Small intestine (tissue), 7 donors: ENCODE results near the gene PPP2R5D. TPM values are rescaled to one million over a fixed set of nuclear protein-coding genes. Genes with fewer than 3 reads are reported as not detected.
"Not testable (repeated sequence)": the region's sequence is repeated elsewhere in the genome, so short reads cannot be mapped to it uniquely, and the experiment has no call there.

ENCODE experiments used
- DNase-seq, 2 donors: peaks; one replicate each; pipeline versions ENCODE4 v3.0.0 to v3.0.0-alpha.2; 2013
- FAIRE-seq: peaks from 2 replicates; lab custom pipeline; 2012; peaks lifted over from hg19 to GRCh38; lab: Jason Lieb, UNC
- H3K27ac ChIP-seq, 3 donors: one replicate each; pipeline ENCODE4 v1.5.1; 2013; ENCODE audit warnings: low read length in 2 of 3, mild to moderate bottlenecking in 2 of 3, control low read depth in 1 of 3, inconsistent platforms in 1 of 3, low read depth in 1 of 3, moderate library complexity in 1 of 3
- H3K27me3 ChIP-seq, 3 donors: one replicate each; pipeline ENCODE4 v1.6.1; 2013; ENCODE audit warnings: low read length in 3 of 3, inconsistent platforms in 1 of 3; ENCODE audit not compliant: control insufficient read depth in 3 of 3, insufficient read depth in 3 of 3
- H3K36me3 ChIP-seq, 3 donors: one replicate each; pipeline ENCODE4 v1.6.1; 2013; ENCODE audit warnings: low read length in 3 of 3, inconsistent platforms in 1 of 3, low read depth in 1 of 3, mild to moderate bottlenecking in 1 of 3, moderate library complexity in 1 of 3; ENCODE audit not compliant: control insufficient read depth in 3 of 3, insufficient read depth in 2 of 3
- H3K4me1 ChIP-seq, 3 donors: one replicate each; pipeline ENCODE4 v1.6.1; 2013; ENCODE audit warnings: low read length in 2 of 3, inconsistent platforms in 1 of 3, low read depth in 1 of 3, mild to moderate bottlenecking in 1 of 3, moderate library complexity in 1 of 3; ENCODE audit not compliant: control insufficient read depth in 3 of 3, insufficient read depth in 2 of 3
- H3K4me3 ChIP-seq, 3 donors: one replicate each; pipeline ENCODE4 v1.5.1; 2013; ENCODE audit warnings: low read length in 3 of 3, control low read depth in 1 of 3, inconsistent platforms in 1 of 3, low read depth in 1 of 3, mild to moderate bottlenecking in 1 of 3, moderate library complexity in 1 of 3
- H3K9me3 ChIP-seq, 2 donors: one replicate each; pipeline ENCODE4 v1.6.1; 2013; ENCODE audit warnings: low read depth in 1 of 2, low read length in 1 of 2; ENCODE audit not compliant: control insufficient read depth in 2 of 2, insufficient read depth in 1 of 2
- WGBS, 3 donors: extraction: QIAGEN DNeasy Blood & Tissue Kit; methylation state at CpG; one replicate each; pipeline ENCODE4 v1.1.7; 2013; 5-methylcytosine and 5-hydroxymethylcytosine counted together
- polyA plus RNA-seq, 4 donors: library from polyadenylated mRNA; stranded (reverse) in 3 of 4; unstranded in 1 of 4; fragments of 200-250 nt in 3 of 4; fragments of 120-200 nt in 1 of 4; gene quantifications; one replicate each; pipeline versions ENCODE4 v1.2.1 to v1.2.3, GENCODE V29; 2013
- donor health status: healthy with polysubstance abuse.
- donor health status: control.
- donor health status: control.
- donor health status: Bipolar disorder and iron deficiency.
- donor health status: healthy.

The PPP2R5D gene
- polyA plus RNA-seq, 4 donors: 44.2 to 96.8 (median 58.1) TPM

- 43 to 75% (median 56%) methylated on average over 4 of the region's 4 CpGs for WGBS, 3 donors
- H3K9me3 ChIP-seq: no peaks in the 10 kb centered on the region
- H3K27me3 ChIP-seq: no peaks in the 10 kb centered on the region
- DNase-seq (peak; percentile 37 to 73), FAIRE-seq (no peak)
- H3K27ac ChIP-seq: peak overlapping the region in 1 of 3 donors; percentile 29
- H3K4me3 ChIP-seq: no peak overlapping the region
- H3K4me1 ChIP-seq: peaks cover 0 to 10% (median 0%) of the 10 kb centered on the region in 3 donors
- H3K36me3 ChIP-seq: peaks cover 2 to 83% (median 7%) of the 10 kb centered on the region in 3 donors
Observed at GRCh38 chr6:42939810-42940167, 44.6 kb upstream of the PPP2R5D start.

GRCh38 chr6:42940493-42941045 lies 43.8 kb upstream of the PPP2R5D start:
- no peak overlapping the region for H3K4me3 ChIP-seq
- DNase-seq (no peak), FAIRE-seq (no peak)
- peaks cover 0 to 10% (median 0%) of the 10 kb centered on the region in 3 donors for H3K4me1 ChIP-seq
- H3K36me3 ChIP-seq: peaks cover 2 to 80% (median 7%) of the 10 kb centered on the region in 3 donors
- no peak overlapping the region for H3K27ac ChIP-seq
- 95 to 97% (median 97%) methylated on average over 6 of the region's 6 CpGs for WGBS, 3 donors
- no peaks in the 10 kb centered on the region for H3K9me3 ChIP-seq
- no peaks in the 10 kb centered on the region for H3K27me3 ChIP-seq

- not testable (repeated sequence) for FAIRE-seq, H3K27me3 ChIP-seq, DNase-seq, H3K4me3 ChIP-seq, H3K9me3 ChIP-seq, H3K27ac ChIP-seq
- Histone ChIP-seq H3K4me1 (peaks cover 0 to 10% (median 0%) of the 10 kb centered on the region in 3 donors), H3K36me3 (peaks cover 2 to 74% (median 7%) of the 10 kb centered on the region in 3 donors)
- WGBS, 3 donors: 96 to 97% (median 97%) methylated on average over 5 of the region's 5 CpGs
Observed at GRCh38 chr6:42941356-42941755, 43.0 kb upstream of the PPP2R5D start.

- Histone ChIP-seq H3K36me3 (peaks cover 0 to 64% (median 7%) of the 10 kb centered on the region in 3 donors), H3K9me3 (no peaks in the 10 kb centered on the region), H3K27ac (no peak overlapping the region), H3K27me3 (no peaks in the 10 kb centered on the region), H3K4me3 (no peak overlapping the region), H3K4me1 (peaks cover 0 to 10% (median 0%) of the 10 kb centered on the region in 3 donors)
- FAIRE-seq: no peak
- DNase-seq: no peak
- WGBS, 3 donors: 84 to 90% (median 84%) methylated on average over 7 of the region's 7 CpGs
Observed at GRCh38 chr6:42942444-42942843, 41.9 kb upstream of the PPP2R5D start.

- H3K27me3 ChIP-seq: no peaks in the 10 kb centered on the region
- no peaks in the 10 kb centered on the region for H3K4me1 ChIP-seq
- H3K9me3 ChIP-seq: no peaks in the 10 kb centered on the region
- peaks cover 0 to 12% (median 2%) of the 10 kb centered on the region in 3 donors for H3K36me3 ChIP-seq
- H3K4me3 ChIP-seq: no peak overlapping the region
- FAIRE-seq: no peak
- H3K27ac ChIP-seq: no peak overlapping the region
- no peak for DNase-seq
Observed at GRCh38 chr6:42947950-42948349, 36.4 kb upstream of the PPP2R5D start.

- Histone ChIP-seq H3K9me3 (no peaks in the 10 kb centered on the region), H3K36me3 (no peaks in the 10 kb centered on the region), H3K27me3 (no peaks in the 10 kb centered on the region), H3K27ac (no peak overlapping the region), H3K4me3 (no peak overlapping the region), H3K4me1 (no peaks in the 10 kb centered on the region)
- DNase-seq (no peak), FAIRE-seq (no peak)
- 92 to 99% (median 95%) methylated on average over 4 of the region's 4 CpGs for WGBS, 3 donors
Observed at GRCh38 chr6:42952389-42952788, 32.0 kb upstream of the PPP2R5D start.

- not testable (repeated sequence) for H3K27ac ChIP-seq, H3K27me3 ChIP-seq, H3K9me3 ChIP-seq, H3K36me3 ChIP-seq, H3K4me3 ChIP-seq, DNase-seq, FAIRE-seq, H3K4me1 ChIP-seq
- WGBS, 3 donors: 79 to 95% (median 86%) methylated on average over 4 of the region's 4 CpGs
Observed at GRCh38 chr6:42954405-42954804, 30.0 kb upstream of the PPP2R5D start.

GRCh38 chr6:42958125-42958524 lies 26.2 kb upstream of the PPP2R5D start:
- no peak for DNase-seq
- Histone ChIP-seq H3K36me3 (peaks cover 0 to 15% (median 0%) of the 10 kb centered on the region in 3 donors), H3K27me3 (peaks cover 0 to 3% (median 0%) of the 10 kb centered on the region in 3 donors), H3K9me3 (no peaks in the 10 kb centered on the region), H3K27ac (no peak overlapping the region), H3K4me1 (peaks cover 0 to 11% (median 0%) of the 10 kb centered on the region in 3 donors), H3K4me3 (no peak overlapping the region)
- no peak for FAIRE-seq
- 79 to 85% (median 80%) methylated on average over 8 of the region's 8 CpGs for WGBS, 3 donors

GRCh38 chr6:42959917-42960242 lies 24.5 kb upstream of the PPP2R5D start:
- Histone ChIP-seq H3K9me3 (no peaks in the 10 kb centered on the region), H3K27ac (no peak overlapping the region), H3K27me3 (peaks cover 0 to 3% (median 0%) of the 10 kb centered on the region in 3 donors), H3K4me3 (peak overlapping the region in 2 of 3 donors; percentile 43 to 57), H3K36me3 (peaks cover 2 to 32% (median 7%) of the 10 kb centered on the region in 3 donors), H3K4me1 (peaks cover 0 to 11% (median 0%) of the 10 kb centered on the region in 3 donors)
- no peak for DNase-seq
- no peak for FAIRE-seq
- 14 to 34% (median 24%) methylated on average over 13 of the region's 13 CpGs for WGBS, 3 donors
